GM21528 (cell line): Measurements from ENCODE around the gene ZNF827.

Source experiments
- ATAC-seq: cut with Tn5 transposase; IDR thresholded peaks from one replicate; pipeline ENCODE4 v1.9.1; 2021; ENCODE audit warnings: mild to moderate bottlenecking, moderate library complexity; ENCODE audit not compliant: unreplicated experiment, low FRiP score

The ZNF827 gene

DNA sequence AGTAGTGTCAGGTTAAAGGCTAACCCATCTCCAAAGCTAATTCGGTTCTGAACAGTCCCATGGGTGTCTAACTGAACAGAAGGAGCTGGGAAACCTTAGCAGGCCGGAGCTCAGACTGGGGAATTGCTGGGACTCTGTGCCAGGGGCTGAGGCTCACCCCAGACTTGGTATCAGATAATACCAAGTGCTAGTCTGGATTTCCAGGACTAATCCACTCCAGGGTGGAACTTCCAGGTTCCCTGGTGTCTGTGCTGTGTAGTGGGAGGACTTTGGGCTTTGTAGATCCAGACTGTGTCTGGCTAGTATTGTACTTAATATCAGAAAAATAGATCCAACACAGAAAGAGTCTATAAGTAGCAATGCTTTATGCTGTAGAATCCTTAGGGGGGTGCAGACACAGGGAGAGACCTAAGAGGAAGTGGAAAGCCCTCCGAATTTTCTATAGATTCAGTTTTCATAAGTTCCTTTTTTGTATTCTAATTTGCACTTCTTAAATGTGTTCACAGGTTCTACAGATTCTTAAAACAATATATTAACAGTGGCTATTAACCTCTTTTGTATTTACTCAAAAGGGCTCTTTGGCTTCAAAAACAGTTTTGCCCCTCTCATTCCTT, 4.1 kb downstream of the ZNF827 start:
- no peak for ATAC-seq

DNA sequence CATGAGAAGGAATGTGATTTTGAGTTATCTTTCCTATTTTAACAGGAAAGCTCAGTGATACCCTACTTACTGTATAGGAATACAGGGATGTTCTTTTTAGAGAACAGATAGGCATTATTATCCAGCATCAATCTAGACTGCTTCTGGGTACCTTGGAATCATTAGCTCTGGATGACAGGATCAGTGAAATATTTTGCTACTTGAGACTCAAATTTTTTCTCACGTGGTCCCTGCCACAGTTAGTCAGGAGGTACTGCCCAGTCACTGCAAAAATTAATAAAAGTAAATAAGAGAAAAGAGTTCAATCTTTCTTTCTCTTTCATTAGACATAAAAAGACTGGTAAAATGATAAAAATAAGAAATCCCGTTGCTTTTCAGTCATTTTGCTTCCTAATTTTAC, 5.5 kb downstream of the ZNF827 start:
- ATAC-seq: no peak

DNA sequence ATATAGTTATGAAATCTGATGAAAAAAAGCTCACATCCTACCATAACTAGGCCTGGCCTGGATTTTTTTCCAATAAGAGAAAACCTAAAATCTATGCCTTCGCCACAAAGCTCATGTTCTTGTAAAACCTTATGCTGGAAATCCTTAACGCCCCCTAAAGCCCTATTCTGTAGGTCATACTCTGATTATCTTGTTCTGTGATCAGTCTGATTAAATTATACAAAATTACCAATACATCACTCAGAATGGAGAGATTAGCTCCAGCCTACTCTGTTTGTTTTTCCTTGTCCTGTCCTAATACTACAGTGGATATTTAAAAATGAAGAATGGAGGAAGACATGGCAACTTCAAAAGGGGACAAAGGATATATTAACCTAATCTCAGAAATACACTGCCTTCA, 7.2 kb downstream of the ZNF827 start:
- ATAC-seq: no peak

DNA sequence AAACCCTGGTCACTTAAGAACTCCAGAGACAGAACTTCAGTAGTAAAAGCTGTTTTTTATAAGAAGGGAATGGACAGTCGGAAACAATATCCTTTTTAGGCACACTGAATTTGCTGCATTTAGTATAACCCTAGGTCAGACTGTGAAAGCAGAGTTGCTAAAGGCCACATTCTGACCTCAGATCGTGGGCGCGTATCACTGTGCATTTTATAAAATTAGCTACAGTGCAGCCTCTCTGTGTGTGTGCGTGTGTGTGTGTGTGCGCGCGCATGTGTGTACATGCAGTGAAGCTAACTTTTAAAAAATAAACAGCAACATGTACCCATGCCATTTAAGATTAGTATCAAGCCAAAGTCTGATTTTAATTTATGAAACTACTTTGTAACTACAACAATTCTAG, 8.0 kb downstream of the ZNF827 start:
- no peak for ATAC-seq

DNA sequence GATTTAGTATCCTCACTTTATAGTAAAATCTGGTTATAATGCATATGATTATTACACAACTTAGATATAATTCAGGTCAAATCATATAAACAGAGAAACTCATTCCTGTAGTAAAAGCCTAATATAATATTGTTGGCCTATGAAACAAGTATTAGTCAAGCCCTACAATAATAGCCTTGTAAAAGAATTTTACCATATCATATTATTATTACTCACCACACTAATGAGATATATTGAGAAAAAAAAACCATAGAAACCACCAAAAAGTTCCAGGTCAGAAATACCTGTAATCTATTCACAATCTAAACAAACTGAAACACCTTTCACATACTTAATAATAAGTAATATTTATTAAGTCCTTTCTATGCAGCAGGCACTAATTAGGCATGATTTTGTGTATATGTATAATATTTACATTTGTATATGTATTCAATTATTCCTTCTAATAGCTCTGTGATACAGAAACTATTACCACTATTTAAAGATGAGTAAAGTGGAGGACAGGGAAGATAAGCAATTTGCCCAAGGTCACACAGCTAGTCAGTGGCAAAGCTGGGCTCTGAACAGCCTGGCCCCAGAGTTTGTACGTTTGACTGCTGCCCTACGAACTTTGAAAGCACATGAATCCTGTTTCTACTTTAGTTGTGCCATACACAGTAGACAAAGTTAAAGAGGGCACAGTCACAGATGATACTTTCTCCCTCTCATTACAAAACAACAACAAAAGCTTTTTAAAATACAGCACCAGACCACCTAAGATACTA, 9.0 kb downstream of the ZNF827 start:
- ATAC-seq: no peak

DNA sequence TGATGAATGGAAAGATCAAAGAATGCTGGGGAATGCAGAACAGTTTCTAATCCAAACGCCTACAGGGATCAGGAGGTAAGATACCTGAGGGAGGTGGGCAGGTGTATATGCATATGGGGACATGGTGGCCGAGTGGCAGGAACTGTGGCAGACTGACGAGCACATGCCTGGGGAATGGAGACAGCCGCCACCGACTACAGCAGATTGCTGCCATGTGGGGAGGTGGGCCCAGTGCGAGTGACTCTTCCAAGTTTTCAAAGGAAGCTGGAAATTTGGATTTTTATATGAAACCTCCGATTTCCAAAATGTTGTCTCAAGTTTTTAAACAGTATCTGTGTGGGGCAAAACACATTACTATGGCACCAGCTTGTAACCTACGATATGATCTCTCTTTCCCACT, 9.9 kb downstream of the ZNF827 start:
- no peak for ATAC-seq

DNA sequence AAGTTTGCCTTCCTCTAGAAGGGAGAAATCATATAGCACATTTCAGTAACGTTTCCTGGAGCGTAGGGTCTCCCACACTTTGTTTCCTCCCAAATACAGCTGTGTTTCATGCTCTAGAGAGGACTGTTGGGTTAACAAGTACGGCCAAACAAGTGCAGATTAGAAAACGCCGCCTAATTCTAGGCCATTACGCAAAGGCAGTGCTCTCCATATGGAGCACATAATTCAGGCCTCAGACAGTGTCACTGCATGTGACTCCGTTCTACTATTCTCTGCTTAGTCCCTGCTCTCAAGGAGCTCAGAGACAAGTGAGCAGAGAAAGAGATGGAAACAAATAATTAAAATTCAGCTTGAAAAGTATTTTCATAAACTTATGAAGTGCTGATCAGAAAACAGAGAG, 11.6 kb downstream of the ZNF827 start:
- no peak for ATAC-seq

DNA sequence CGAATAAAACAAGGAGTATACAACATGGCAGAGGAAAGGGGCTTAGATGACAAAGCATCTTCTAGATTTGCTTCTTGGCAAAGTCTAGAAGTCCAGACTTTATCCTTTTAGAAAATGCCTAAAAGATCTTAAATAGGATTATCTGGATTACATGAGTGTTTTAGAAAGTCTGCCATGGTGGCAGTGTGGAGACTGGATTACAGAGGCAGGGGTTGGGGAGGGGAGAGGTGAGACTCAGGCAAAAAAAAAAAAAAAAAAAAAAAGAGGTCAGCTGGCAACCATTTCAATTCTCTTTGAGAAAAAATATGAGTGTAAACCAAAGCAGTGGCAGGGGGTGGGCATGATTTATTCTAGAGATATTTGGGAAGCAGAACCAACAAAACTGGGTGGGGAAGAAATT, 17.4 kb downstream of the ZNF827 start:
- ATAC-seq: no peak

DNA sequence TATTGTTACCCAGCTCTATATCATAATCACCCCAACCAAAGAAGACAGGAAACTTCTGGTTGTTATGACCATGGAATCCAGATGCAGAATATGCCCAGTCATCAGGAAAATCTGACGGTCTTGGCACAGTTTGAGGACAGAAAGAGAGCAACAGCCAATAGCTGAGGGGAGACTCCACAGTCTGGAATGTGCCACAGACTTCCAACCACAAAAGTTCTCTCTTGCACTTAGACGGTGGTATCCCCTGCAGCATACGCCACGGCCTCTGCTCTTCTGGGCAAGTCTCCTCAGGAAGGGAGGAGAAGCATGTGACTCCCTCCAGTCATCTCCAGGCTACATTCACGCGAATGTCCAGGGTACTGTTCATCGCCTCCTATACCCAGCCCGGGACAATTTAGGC, 18.4 kb downstream of the ZNF827 start:
- ATAC-seq: no peak

DNA sequence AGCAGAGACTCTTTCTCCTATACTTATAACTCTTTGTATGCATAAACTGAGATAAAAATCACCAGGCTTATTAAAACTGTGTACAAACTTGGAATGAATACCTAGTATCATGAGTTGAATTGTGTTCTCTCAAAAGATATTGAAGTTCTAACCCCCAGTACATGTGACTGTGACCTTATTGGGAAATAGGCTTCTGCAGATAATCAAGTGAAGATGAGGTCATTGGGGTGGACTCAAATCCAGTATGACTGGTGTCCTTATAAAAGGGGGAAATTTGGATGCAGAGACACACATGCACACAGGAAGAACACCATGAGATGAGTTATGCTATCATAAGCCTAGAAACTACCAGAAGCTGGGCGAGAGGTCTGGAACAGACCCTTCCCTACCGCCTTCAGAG, 26.2 kb downstream of the ZNF827 start:
- ATAC-seq: no peak

DNA sequence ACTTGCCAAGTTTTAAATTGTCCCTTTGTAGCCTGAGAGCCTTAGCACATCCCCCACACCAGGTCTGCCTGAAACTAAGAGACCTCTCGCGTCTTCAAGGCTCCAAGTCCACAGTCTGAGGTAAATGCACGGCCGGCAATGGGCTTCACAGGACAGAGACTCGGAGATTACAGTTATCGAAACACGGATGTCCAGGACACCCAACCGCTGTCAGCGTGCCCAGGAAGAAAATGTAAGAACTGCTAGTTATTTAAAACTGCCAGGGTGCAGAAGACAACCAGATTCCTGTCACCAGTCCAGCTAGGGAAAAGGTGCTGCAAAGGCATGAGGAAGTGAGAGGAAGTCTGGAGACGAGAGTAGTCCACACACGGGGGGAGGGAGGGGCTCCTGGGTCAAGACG, 28.9 kb downstream of the ZNF827 start:
- no peak for ATAC-seq

DNA sequence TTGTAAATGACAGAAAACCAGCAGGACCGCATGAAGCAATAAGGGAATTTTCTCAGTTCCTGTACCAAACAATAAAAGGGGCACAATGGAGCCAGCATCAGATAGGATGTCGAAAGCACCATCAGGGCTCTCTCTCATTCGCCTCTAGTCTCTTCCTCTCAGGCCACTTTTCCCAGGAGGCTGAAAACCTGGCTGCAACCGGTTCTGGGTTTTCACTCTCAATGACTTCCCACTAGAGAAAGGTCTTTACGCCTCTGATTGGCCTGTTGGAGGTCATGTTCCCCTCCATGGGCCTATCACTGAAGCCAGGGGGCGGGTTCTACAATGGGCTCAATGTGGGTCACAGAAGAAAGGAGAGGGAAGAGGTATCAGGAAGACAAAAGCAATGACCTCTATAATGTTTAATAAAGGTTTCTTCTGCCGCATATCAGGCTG, 29.3 kb downstream of the ZNF827 start:
- ATAC-seq: no peak

DNA sequence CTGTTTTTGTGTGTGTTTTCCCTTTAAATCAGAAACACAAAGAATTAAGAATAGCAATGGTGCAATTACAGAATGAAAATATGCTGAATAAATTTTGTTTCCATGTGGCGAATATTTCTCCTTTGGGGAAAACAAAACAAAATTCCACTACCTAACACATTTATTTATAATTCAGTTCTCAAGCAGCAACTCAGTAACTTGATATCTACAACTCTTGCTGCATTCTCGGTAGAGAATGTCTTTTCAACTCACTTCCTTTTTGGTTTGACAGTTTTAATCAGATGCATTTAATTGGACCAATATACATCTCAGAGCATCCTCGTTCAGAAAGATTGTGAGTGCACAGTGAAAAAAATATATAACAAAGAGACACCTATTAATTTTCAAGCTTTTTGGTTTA, 30.8 kb downstream of the ZNF827 start:
- no peak for ATAC-seq

DNA sequence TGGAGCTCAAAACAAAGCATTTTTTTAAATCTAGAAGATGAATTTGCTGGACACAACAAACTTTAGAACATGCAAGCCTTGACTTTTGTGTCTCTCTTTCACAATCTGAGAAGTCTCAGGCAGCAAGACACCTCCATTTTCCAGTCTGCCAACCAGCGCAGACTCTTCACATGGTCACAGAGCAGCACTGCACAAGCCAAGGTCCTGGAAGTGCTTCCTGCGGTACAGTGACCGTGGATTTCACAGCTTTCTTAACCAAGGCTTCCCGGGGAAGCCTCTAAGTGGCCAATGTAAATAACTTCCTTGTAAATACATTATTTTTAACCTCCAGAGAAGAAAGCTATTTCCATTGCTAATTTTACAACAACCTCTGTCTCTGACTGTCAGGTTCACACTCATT, 31.2 kb downstream of the ZNF827 start:
- ATAC-seq: no peak

DNA sequence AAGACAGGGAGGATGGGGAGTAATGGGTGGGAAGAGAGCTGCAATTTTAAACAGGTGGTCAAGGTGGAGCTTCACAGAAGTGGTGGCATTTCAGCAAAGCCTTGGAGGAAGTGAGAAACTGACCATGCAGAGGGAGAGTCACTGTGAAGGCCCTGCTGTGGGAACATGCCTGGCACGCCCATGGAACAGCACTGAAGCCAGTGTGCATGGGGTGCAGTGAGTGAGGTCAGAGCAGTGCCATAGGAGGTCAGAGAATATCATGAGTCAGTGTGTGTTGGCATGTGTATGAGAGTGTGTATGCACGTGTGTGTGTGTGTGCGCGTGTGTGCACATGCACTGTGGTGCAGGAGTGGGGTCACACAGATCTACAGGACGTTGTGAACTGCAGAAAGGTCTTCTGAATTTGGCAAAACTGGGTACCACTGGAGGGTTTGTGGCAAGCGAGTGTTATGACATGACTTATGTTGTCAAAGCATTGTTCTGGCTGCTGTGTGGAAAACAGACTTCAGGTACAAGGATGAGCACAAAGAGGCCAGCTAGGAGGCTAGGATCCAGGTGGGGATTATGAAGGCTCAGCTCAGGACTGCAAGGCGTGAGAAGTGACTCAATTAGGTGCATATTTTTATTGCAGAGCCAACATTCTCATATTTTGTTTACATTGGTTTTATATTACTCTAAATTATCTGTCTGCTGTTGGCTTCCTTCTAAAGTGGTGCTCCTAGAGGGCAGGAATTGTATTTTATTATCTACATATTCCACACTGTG, 34.0 kb downstream of the ZNF827 start:
- no peak for ATAC-seq

DNA sequence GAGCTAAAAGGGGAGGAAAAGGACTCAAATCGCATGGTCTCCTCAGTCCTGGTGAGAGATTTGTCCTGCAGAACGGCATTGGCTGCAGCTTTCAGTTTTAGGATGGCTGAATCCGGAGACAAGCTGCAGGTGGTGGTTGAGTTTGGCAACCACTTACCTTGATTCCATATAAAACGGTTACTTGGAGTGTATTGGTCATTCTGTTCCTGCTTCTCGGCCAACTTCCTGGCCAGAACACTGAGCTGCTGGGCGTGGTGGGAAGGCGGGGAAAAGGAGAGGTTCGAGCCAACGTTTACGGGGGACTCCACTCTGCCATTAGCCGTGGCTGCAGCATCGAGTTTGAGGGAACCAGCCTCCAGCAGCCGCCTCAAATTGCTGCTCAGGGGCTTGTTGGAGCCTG, 36.1 kb downstream of the ZNF827 start:
- no peak for ATAC-seq

DNA sequence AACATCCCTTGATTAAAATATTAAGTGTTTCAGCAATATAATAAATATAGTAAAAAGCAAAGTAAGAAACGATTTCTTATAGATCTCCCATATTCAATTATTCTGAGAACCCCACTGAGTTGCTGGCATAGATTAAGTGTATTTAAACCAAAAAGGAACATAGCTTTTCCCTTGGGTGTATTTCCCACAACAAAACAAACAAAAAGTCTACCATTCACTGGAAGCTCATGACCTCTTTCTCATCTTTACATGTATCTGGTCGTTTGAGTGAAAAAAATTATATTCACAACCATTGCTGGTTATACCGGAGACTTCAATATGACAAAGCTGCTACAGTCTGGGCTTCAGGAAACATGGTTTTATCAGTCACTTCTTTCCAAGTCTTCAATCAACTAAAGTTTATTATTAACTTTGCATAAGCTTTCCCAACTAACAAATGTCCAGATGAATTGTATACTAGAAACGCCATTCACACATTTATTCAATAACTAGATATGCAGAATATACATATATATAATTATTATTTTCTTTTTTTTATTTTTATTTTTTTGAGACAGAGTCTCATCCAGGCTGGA, 38.6 kb downstream of the ZNF827 start:
- no peak for ATAC-seq

DNA sequence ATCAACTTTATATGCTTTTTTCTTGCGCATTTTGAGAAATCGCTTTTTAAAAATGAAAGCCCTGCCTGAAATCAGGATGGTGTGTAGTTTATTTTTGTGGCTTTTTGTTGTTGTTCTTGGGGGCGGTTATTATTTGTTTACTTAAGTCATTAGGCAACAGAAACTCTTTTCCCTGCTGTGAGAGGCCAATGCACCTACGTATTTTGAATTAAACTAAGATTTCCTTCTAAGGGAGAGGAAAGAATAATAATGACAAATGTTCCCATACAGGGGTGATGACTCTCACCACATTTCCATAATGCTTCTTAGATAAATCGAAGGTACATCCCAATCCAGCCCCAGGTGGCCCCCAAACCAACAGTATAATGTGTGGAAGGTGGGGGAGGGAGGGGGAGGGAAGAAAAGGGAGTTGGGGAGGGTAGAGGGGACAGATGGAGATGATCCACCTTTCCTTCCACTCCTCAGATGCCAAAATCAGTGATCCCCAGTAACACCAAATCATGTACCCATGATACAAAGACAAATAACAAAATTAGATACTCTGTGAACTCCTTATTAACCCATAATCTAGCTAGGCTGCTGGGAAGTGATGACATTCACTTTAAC, 39.6 kb downstream of the ZNF827 start:
- no peak for ATAC-seq

DNA sequence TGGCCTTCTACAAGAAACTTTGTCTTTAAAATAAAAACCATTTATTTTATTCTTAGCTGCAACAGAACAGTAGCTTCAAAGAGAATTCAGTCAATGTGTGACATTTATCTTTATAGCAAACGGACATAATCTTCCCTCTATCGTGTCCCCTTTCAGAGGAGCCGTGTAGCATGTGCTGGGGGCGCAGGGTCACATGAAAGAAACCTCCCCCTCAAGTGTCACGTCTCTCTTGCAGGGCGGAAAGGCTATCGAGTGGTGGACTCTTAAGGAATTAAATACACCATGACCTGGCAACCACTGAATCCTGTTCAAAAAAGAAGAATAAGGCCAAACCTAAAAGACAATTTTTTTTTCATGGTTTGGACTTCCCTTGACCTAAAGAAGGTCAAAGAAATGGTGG, 40.2 kb downstream of the ZNF827 start:
- no peak for ATAC-seq

DNA sequence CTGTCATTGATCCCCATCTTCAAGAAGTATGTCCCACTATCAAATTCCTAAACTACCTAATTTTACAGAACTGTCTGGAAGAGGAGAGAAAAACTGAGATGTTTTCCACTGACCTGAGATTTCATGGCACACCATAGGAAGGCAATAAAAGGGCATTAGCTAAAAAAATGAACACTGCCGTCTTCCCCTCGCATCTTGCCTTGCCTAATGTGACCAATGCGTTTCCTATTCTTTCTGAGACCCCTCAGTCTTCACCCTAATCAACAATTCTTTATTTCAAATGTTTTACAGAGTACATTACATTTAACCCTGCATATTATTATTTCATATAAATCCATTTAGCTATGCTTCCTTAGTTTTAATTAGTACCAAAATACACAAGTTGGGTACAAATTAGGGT, 43.6 kb downstream of the ZNF827 start:
- no peak for ATAC-seq

DNA sequence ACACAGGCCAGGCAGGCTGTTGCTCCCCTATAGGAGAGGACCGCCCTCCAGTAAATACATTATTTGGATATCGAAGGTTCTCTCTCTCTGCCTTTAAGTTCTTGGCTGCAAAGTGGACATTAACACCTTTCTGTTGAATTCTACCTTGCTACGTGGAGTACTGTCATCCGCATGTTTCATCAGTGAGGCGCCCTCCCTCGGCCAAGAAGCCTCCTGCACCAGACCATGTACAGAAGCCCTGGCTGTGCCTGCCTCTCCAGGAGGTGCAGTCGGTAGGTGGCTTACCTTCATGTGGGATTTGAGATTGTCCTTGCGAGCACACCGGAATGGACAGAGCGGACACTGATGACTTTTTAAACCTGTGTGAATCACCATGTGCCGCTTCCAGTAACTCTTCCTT, 46.7 kb downstream of the ZNF827 start:
- ATAC-seq: no peak
